ENCODE data around the gene ZNF891.

ZNF891 gene

DNA sequence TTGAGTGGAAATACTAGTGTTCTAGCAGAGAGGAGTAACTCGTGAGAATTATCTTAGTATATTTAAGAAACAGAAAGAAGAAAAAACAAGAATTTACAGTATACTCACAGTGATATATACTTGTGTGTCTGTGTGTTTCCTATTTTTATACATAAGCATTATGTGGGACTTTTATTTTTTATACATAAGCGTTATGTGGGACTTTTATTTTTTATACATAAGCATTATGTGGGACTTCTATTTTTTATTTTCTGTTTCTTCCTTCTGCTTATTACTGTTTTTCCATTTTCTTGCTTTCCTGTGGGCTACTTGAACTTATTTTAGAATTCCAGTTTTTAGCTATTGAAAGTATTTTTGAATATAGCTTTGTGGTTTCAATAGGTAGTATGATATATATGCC, 56.2 kb downstream of the ZNF891 start:
- no peak overlapping the region for H3K4me3 ChIP-seq (ENCODE audit: low read depth, low read length)
- TF ChIP-seq MYNN (tag by site-specific recombination; IDR thresholded peaks at IDR 0.05; ENCODE audit: borderline replicate concordance) (peak; percentile 75), ZNF530 (tag by site-specific recombination; IDR thresholded peaks at IDR 0.05; ENCODE audit: low read depth) (no peak)
- ChIA-PET POLR2A (no interaction called here), CTCF (no interaction called here)
- no peak overlapping the region for H3K27ac ChIP-seq (ENCODE audit: extremely low read depth, low read depth, low read length)
- H3K4me1 ChIP-seq (ENCODE audit: control insufficient read depth, insufficient read depth, low read length): no peaks in the 10 kb centered on the region
- no peaks in the 10 kb centered on the region; the same call in none of the 2 replicates for H3K9me3 ChIP-seq (ENCODE audit: control insufficient read depth, insufficient read depth, low read depth, low read length)
- H3K36me3 ChIP-seq (ENCODE audit: control insufficient read depth in 2 of 2, insufficient read depth in 1 of 2, low read length in 2 of 2): no peaks in the 10 kb centered on the region

DNA sequence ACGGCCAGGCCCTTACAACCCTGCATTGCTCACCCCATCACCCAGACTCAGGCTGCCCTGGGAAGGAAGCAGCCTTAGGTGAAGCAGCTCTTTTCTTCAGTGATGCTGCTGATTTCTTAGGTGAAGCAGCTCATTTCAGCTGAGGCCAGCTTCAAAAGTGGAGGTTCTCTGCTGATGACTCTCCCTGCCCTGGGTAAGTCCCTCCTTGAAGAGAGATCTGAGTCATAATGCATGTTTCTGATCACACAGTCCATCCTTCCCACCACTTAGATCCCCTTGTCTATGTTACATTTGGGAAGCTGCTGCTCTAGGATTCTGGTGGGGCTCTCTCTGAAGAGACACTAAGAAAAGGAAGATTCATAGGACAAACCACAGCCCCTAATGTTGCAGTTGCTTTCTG, 66.5 kb downstream of the ZNF891 start:
- no peak for TF ChIP-seq SP7 (tag by site-specific recombination; IDR thresholded peaks at IDR 0.05)
- Histone ChIP-seq H3K4me3 (ENCODE audit: low read depth, low read length) (no peak overlapping the region), H3K4me1 (ENCODE audit: control insufficient read depth, insufficient read depth, low read length) (no peaks in the 10 kb centered on the region), H3K36me3 (ENCODE audit: control insufficient read depth in 2 of 2, insufficient read depth in 1 of 2, low read length in 2 of 2) (no peaks in the 10 kb centered on the region), H3K27ac (ENCODE audit: extremely low read depth, low read depth, low read length) (no peak overlapping the region), H3K9me3 (ENCODE audit: control insufficient read depth, insufficient read depth, low read depth, low read length) (no peaks in the 10 kb centered on the region; the same call in 1 of the 2 replicates)
- POLR2A ChIA-PET: no interaction called here
- CTCF ChIA-PET: no interaction called here

DNA sequence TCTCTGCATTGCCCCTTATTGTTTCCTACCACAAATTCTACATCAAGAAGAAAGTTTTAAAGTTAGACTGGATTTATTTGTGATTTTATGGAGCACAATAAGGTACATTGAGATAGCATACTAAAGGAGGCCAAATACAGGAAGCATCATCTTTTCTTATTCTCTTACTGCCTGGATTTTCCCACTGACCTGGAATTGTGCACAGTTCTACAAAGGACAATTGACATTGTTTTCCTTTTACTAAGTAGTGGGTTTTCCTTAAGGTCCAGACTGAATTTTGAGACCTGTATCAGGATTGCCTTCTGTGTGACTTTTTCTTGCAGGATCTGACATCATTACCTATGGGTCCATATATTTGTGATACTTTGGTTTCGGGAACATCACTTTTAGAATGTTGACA, 68.1 kb downstream of the ZNF891 start:
- H3K36me3 ChIP-seq (ENCODE audit: control insufficient read depth in 2 of 2, insufficient read depth in 1 of 2, low read length in 2 of 2): peaks cover 0 to 8% of the 10 kb centered on the region in 2 experiments; a peak in 1 of 3 replicates
- H3K9me3 ChIP-seq (ENCODE audit: control insufficient read depth, insufficient read depth, low read depth, low read length): no peaks in the 10 kb centered on the region; the same call in 1 of the 2 replicates
- TF ChIP-seq HOXD13 (CRISPR knock-in tag; IDR thresholded peaks at IDR 0.05; ENCODE audit: borderline replicate concordance): no peak
- TF ChIP-seq HOXC10 (CRISPR knock-in tag; IDR thresholded peaks at IDR 0.05): no peak
- TF ChIP-seq, protein P1, sequence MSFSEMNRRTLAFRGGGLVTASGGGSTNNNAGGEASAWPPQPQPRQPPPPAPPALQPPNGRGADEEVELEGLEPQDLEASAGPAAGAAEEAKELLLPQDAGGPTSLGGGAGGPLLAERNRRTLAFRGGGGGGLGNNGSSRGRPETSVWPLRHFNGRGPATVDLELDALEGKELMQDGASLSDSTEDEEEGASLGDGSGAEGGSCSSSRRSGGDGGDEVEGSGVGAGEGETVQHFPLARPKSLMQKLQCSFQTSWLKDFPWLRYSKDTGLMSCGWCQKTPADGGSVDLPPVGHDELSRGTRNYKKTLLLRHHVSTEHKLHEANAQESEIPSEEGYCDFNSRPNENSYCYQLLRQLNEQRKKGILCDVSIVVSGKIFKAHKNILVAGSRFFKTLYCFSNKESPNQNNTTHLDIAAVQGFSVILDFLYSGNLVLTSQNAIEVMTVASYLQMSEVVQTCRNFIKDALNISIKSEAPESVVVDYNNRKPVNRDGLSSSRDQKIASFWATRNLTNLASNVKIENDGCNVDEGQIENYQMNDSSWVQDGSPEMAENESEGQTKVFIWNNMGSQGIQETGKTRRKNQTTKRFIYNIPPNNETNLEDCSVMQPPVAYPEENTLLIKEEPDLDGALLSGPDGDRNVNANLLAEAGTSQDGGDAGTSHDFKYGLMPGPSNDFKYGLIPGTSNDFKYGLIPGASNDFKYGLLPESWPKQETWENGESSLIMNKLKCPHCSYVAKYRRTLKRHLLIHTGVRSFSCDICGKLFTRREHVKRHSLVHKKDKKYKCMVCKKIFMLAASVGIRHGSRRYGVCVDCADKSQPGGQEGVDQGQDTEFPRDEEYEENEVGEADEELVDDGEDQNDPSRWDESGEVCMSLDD (tag by site-specific recombination; IDR thresholded peaks at IDR 0.05): no peak
- TF ChIP-seq ZNF146 (tag by site-specific recombination; IDR thresholded peaks at IDR 0.05): no peak
- no peak for TF ChIP-seq ZNF2 (tag by site-specific recombination; IDR thresholded peaks at IDR 0.05)
- peak; percentile 84 for TF ChIP-seq SETDB1 (IDR thresholded peaks at IDR 0.05; ENCODE audit: insufficient read length, low read length)
- no peak for TF ChIP-seq ZSCAN18 (tag by site-specific recombination; IDR thresholded peaks at IDR 0.05)
- H3K27ac ChIP-seq (ENCODE audit: extremely low read depth, low read depth, low read length): no peak overlapping the region
- H3K4me3 ChIP-seq (ENCODE audit: low read depth, low read length): no peak overlapping the region
- H3K4me1 ChIP-seq (ENCODE audit: control insufficient read depth, insufficient read depth, low read length): no peaks in the 10 kb centered on the region
- POLR2A ChIA-PET: no interaction called here
- CTCF ChIA-PET: interaction anchor here (0.5 kb wide), 1 partner anchor 62 kb away, joined by 3 read pairs; no protein-coding TSS in a partner anchor

DNA sequence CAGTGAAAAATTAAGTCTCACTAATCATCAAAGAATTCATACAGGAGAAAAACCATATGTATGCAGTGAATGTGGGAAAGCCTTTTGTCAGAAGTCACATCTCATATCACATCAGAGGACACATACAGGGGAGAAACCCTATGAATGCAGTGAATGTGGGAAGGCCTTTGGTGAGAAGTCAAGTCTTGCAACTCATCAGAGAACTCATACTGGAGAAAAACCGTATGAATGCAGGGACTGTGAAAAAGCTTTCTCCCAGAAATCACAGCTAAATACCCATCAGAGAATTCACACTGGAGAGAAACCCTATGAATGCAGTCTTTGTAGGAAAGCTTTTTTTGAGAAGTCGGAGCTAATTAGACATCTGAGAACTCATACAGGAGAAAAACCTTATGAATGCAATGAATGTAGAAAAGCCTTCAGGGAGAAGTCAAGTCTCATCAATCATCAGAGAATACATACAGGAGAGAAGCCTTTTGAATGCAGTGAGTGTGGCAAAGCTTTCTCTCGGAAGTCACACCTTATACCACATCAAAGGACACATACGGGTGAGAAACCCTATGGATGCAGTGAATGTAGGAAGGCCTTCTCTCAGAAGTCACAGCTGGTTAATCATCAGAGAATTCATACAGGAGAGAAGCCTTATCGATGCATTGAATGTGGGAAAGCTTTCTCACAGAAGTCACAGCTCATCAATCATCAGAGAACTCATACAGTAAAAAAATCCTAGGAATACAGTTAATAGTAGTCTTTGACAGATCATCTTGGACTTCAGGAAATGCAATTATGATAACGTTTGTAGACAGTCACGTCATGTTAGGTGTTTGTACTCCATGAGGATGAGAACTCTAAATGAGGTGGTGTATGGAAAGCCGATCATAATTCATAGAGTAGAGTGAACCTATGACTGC, 71.6 kb downstream of the ZNF891 start:
- ChIA-PET CTCF (no interaction called here), POLR2A (no interaction called here)
- Histone ChIP-seq H3K4me3 (ENCODE audit: low read depth, low read length) (no peak overlapping the region), H3K9me3 (ENCODE audit: control insufficient read depth, insufficient read depth, low read depth, low read length) (no peaks in the 10 kb centered on the region), H3K27ac (ENCODE audit: extremely low read depth, low read depth, low read length) (no peak overlapping the region), H3K4me1 (ENCODE audit: control insufficient read depth, insufficient read depth, low read length) (no peaks in the 10 kb centered on the region), H3K36me3 (ENCODE audit: control insufficient read depth in 2 of 2, insufficient read depth in 1 of 2, low read length in 2 of 2) (peaks cover 1 to 25% of the 10 kb centered on the region in 2 experiments; a peak in 1 of 3 replicates)
- peak; percentile 77; the same call in 1 of the 2 replicates for TF ChIP-seq ZNF626 (tag by site-specific recombination; IDR thresholded peaks at IDR 0.05)
- TF ChIP-seq YY2 (tag by site-specific recombination; IDR thresholded peaks at IDR 0.05): no peak
- TF ChIP-seq ZNF184 (tag by site-specific recombination; IDR thresholded peaks at IDR 0.05): 0 out of 2 replicates have a peak, but pooled peaks have one; percentile 45
- TF ChIP-seq, protein P2, sequence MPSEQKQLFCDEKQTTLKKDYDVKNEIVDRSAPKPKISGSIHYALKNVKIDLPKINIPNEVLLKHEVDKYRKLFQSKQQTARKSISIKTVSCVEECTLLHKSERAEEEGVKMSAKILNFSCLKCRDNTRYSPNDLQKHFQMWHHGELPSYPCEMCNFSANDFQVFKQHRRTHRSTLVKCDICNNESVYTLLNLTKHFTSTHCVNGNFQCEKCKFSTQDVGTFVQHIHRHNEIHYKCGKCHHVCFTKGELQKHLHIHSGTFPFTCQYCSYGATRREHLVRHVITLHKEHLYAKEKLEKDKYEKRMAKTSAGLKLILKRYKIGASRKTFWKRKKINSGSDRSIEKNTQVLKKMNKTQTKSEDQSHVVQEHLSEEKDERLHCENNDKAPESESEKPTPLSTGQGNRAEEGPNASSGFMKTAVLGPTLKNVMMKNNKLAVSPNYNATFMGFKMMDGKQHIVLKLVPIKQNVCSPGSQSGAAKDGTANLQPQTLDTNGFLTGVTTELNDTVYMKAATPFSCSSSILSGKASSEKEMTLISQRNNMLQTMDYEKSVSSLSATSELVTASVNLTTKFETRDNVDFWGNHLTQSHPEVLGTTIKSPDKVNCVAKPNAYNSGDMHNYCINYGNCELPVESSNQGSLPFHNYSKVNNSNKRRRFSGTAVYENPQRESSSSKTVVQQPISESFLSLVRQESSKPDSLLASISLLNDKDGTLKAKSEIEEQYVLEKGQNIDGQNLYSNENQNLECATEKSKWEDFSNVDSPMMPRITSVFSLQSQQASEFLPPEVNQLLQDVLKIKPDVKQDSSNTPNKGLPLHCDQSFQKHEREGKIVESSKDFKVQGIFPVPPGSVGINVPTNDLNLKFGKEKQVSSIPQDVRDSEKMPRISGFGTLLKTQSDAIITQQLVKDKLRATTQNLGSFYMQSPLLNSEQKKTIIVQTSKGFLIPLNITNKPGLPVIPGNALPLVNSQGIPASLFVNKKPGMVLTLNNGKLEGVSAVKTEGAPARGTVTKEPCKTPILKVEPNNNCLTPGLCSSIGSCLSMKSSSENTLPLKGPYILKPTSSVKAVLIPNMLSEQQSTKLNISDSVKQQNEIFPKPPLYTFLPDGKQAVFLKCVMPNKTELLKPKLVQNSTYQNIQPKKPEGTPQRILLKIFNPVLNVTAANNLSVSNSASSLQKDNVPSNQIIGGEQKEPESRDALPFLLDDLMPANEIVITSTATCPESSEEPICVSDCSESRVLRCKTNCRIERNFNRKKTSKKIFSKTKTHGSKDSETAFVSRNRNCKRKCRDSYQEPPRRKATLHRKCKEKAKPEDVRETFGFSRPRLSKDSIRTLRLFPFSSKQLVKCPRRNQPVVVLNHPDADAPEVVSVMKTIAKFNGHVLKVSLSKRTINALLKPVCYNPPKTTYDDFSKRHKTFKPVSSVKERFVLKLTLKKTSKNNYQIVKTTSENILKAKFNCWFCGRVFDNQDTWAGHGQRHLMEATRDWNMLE (tag by site-specific recombination; conservative IDR thresholded peaks at IDR 0.05; ENCODE audit: low read depth): peak; percentile 69
- no peak for TF ChIP-seq ZNF354C (tag by site-specific recombination; IDR thresholded peaks at IDR 0.05; ENCODE audit: borderline replicate concordance, low read depth)
- TF ChIP-seq ZNF510 (tag by site-specific recombination; IDR thresholded peaks at IDR 0.05; ENCODE audit: insufficient replicate concordance): peak; percentile 38

Data from HEK293 (cell line).